ENCODE measurements around the gene SLC39A11. TPM values are rescaled to one million over a fixed set of nuclear protein-coding genes. Genes with fewer than 3 reads are reported as not detected.

Gene SLC39A11
- total RNA-seq, 1 experiment from 2014 or later, result 15.2 TPM

- Mint-ChIP-seq H3K27me3 (ENCODE audit: low read depth) (no peaks in the 10 kb centered on the region), H3K27ac (peak overlapping the region in 1 of 3 experiments; percentile 50; a peak in 1 of 7 replicates), H3K36me3 (ENCODE audit: insufficient read depth in 1 of 3, low read depth in 3 of 3) (peaks cover 2 to 18% (median 11%) of the 10 kb centered on the region in 3 experiments), H3K4me1 (no peaks in the 10 kb centered on the region; a peak in 1 of 4 replicates), H3K9me3 (peaks cover 0 to 3% of the 10 kb centered on the region in 2 experiments; a peak in 3 of 5 replicates), H3K4me3 (no peak overlapping the region)
- no peak for TF ChIP-seq CTCF (conservative IDR thresholded peaks at IDR 0.05)
- H2BK20ac ChIP-seq (ENCODE audit: low read depth, low read length, poor library complexity, severe bottlenecking), result no peak overlapping the region
- H2AK5ac ChIP-seq (ENCODE audit: insufficient read length, low read length), result no peak overlapping the region
- no peaks in the 10 kb centered on the region for H4K20me1 ChIP-seq (ENCODE audit: control insufficient read depth, insufficient read depth, insufficient read length)
- DNase-seq, result no peak
- no peak overlapping the region for H4K91ac ChIP-seq (ENCODE audit: insufficient read length, low read depth, low read length)
- no peaks in the 10 kb centered on the region for H3K79me1 ChIP-seq (ENCODE audit: insufficient read depth, low read depth, low read length, poor library complexity, severe bottlenecking)
- H3K56ac ChIP-seq (ENCODE audit: insufficient read length, low read depth, low read length), result no peak overlapping the region
- H2AFZ ChIP-seq (ENCODE audit: low read length), result no peak overlapping the region
- no peak overlapping the region for H4K5ac ChIP-seq (ENCODE audit: insufficient read length, low read depth, low read length)
- no peak overlapping the region for H3K27ac ChIP-seq (ENCODE audit: insufficient read length, low read depth, low read length)
- WGBS (ENCODE audit: extremely low coverage, insufficient read length, low lambda C conversion rate), result no CpG with 5 or more reads among the region's 2 CpGs
- no peak overlapping the region for H3K4me2 ChIP-seq (ENCODE audit: insufficient read depth, insufficient read length, low read length)
- H2BK120ac ChIP-seq (ENCODE audit: low read depth, low read length, poor library complexity, severe bottlenecking), result no peak overlapping the region
- H3T11ph ChIP-seq (ENCODE audit: low read length), result no peak overlapping the region
- H3K23me2 ChIP-seq (ENCODE audit: insufficient read length, low read depth, low read length, poor library complexity, severe bottlenecking), result no peaks in the 10 kb centered on the region
- no peaks in the 10 kb centered on the region for H3K4me1 ChIP-seq (ENCODE audit: insufficient read depth, low read length)
- no peaks in the 10 kb centered on the region for H3K27me3 ChIP-seq (ENCODE audit: insufficient read depth, low read length)
- no peak overlapping the region for H3K9ac ChIP-seq (ENCODE audit: extremely low read depth, insufficient read length, low read length)
- no peak overlapping the region for H2BK15ac ChIP-seq (ENCODE audit: low read depth, low read length)
- H3K14ac ChIP-seq (ENCODE audit: insufficient read depth, low read length), result no peak overlapping the region
- no peak overlapping the region for H3K23ac ChIP-seq (ENCODE audit: insufficient read length, low read depth, low read length)
- H2BK12ac ChIP-seq (ENCODE audit: insufficient read length, low read depth, low read length), result no peak overlapping the region
- no peak overlapping the region for H3K18ac ChIP-seq (ENCODE audit: insufficient read length, low read depth, low read length)
- H3K4ac ChIP-seq (ENCODE audit: low read depth, low read length), result no peak overlapping the region
- no peaks in the 10 kb centered on the region for H3K9me3 ChIP-seq (ENCODE audit: control insufficient read depth, low read depth, low read length)
- no peak overlapping the region for H2BK5ac ChIP-seq (ENCODE audit: insufficient read length, low read length)
- H3K79me2 ChIP-seq (ENCODE audit: insufficient read depth, low read length), result no peaks in the 10 kb centered on the region
- no peak overlapping the region for H4K8ac ChIP-seq (replicated peaks; ENCODE audit: insufficient read length, low read depth, low read length)
These were observed 26.2 kb downstream of the SLC39A11 start for GRCh38 chr17:73066148-73066884.
